PFSK-1 (cell line): ENCODE measurements around the gene PHACTR1.

ENCODE experiments used
- FOXP2 ChIP-seq: optimal IDR thresholded peaks from 2 replicates; pipeline ENCODE3; 2011; ENCODE audit warnings: borderline replicate concordance, control low read depth, inconsistent platforms; ENCODE audit not compliant: insufficient read depth; ENCODE audit errors: extremely low read length, extremely low read depth
- POLR2AphosphoS5 ChIP-seq: IDR thresholded peaks from 2 replicates; pipeline ENCODE4 v1.6.1; 2012; ENCODE audit warnings: low read depth, mild to moderate bottlenecking, control low read depth, low read length, moderate library complexity
- REST ChIP-seq, 2 experiments: IDR thresholded peaks; 2 replicates each; pipeline versions ENCODE4 v1.6.1 to v1.8.0; 2011 to 2012; ENCODE audit warnings: low read depth in 2 of 2, low read length in 2 of 2, control low read depth in 1 of 2, inconsistent platforms in 1 of 2, mild to moderate bottlenecking in 1 of 2, moderate library complexity in 1 of 2; ENCODE audit not compliant: insufficient read depth in 1 of 2
- SIN3A ChIP-seq: IDR thresholded peaks from 2 replicates; pipeline ENCODE4 v1.6.1; 2012; ENCODE audit warnings: mild to moderate bottlenecking, low read length, moderate library complexity, borderline replicate concordance; ENCODE audit not compliant: insufficient read depth
- TAF1 ChIP-seq: IDR thresholded peaks from 2 replicates; pipeline ENCODE4 v1.6.1; 2012; ENCODE audit warnings: low read length, control low read depth, borderline replicate concordance; ENCODE audit not compliant: insufficient read depth

PHACTR1 gene

GRCh38 chr6:13277231-13277630 lies 560.7 kb downstream of the PHACTR1 start:
- TF ChIP-seq FOXP2 (no peak), TAF1 (no peak), REST (IDR thresholded peaks at IDR 0.05; ENCODE audit: insufficient read depth in 1 of 2, low read depth in 2 of 2, low read length in 2 of 2) (no peak), POLR2AphosphoS5 (no peak), SIN3A (no peak)

- TF ChIP-seq POLR2AphosphoS5, result no peak
- no peak for TF ChIP-seq REST (IDR thresholded peaks at IDR 0.05; ENCODE audit: insufficient read depth in 1 of 2, low read depth in 2 of 2, low read length in 2 of 2)
- TF ChIP-seq SIN3A, result no peak
- no peak for TF ChIP-seq FOXP2
- no peak for TF ChIP-seq TAF1
These were observed 561.6 kb downstream of the PHACTR1 start for GRCh38 chr6:13278164-13278563.

- no peak for TF ChIP-seq TAF1
- no peak for TF ChIP-seq REST (IDR thresholded peaks at IDR 0.05; ENCODE audit: insufficient read depth in 1 of 2, low read depth in 2 of 2, low read length in 2 of 2)
These were observed 562.4 kb downstream of the PHACTR1 start for GRCh38 chr6:13278991-13279390.

- no peak for TF ChIP-seq TAF1
- no peak for TF ChIP-seq SIN3A
- TF ChIP-seq FOXP2, result no peak
- TF ChIP-seq REST (IDR thresholded peaks at IDR 0.05; ENCODE audit: insufficient read depth in 1 of 2, low read depth in 2 of 2, low read length in 2 of 2), result no peak
- TF ChIP-seq POLR2AphosphoS5, result no peak
These were observed 563.7 kb downstream of the PHACTR1 start for GRCh38 chr6:13280254-13280653.

GRCh38 chr6:13281686-13282085 lies 565.1 kb downstream of the PHACTR1 start:
- TF ChIP-seq REST (IDR thresholded peaks at IDR 0.05; ENCODE audit: insufficient read depth in 1 of 2, low read depth in 2 of 2, low read length in 2 of 2) (no peak), SIN3A (no peak), FOXP2 (no peak), POLR2AphosphoS5 (no peak), TAF1 (no peak)
